CD4-positive, alpha-beta T cell treated with Interleukin-2 at 100 ng/mL for 4 hours (primary cell): ENCODE measurements around the gene DTNBP1.

ENCODE experiments used
- DNase-seq: peaks from one replicate; pipeline ENCODE4 v3.0.0-alpha.2; 2020; ENCODE audit warnings: low spot score

DTNBP1 gene

DNA sequence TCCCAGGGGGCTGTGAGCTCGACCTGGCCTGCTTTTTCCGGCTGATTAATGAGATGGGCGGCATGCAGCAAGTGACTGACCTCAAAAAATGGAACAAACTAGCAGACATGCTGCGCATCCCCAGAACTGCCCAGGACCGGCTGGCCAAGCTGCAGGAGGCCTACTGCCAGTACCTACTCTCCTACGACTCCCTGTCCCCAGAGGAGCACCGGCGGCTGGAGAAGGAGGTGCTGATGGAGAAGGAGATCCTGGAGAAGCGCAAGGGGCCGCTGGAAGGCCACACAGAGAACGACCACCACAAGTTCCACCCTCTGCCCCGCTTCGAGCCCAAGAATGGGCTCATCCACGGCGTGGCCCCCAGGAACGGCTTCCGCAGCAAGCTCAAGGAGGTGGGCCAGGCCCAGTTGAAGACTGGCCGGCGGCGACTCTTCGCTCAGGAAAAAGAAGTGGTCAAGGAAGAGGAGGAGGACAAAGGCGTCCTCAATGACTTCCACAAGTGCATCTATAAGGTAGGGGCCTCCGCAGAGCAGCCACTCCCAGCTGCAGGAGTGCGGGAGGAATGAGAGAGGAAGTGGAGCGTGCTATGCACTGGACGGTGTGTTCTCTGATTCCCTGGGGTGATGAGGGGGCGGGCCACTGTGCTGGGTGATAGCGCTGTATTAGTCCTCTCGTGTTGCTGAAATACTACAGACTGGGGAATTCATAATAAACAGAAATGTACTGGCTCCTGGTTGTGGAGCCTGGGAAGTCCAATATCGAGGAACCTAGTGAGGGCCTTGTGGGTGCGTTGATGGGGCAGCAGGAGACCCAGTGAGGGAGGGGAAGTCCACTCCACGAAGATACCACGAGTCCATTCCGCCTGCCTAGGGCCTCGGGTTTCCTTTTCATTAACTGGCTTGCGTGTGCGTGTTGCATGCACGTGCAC, 161.7 kb downstream of the DTNBP1 start:
- no peak for DNase-seq

DNA sequence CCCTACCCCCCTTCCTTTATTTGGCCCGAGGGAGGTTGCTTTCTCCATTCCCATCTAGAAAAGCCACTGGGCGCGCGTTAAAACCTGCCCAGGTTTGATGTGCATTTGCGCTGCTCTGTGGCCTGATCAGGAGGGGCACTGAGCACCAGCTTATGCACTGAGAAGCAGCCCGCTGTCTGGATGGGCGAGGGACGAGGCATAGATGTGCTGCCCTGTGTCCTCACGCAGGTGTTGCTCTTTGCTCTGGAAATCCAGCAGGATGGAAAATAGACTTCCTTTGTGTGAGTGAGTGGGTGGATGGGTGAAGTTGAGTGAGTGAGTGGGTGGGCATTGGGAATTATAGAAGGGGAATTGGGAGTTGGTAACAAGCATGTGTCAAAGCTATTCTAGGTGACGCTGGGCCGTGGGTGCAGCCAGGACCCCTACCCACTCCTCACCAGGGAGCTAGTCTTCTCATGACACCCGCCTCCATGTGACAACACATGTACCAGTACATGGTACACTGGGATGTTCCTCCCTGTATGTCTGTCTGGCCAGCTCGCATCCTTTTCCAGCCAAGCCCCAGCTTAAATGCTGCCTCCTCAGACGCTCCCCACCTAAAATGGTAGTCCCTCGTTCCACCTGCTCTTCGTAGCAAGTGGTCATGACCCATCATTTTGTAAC, 162.6 kb downstream of the DTNBP1 start:
- no peak for DNase-seq

GRCh38 chr6:15499591-15499990, 163.2 kb downstream of the DTNBP1 start:
- DNase-seq, result no peak

GRCh38 chr6:15499125-15499524, 163.7 kb downstream of the DTNBP1 start:
- no peak for DNase-seq

GRCh38 chr6:15498640-15499039, 164.2 kb downstream of the DTNBP1 start:
- DNase-seq, result no peak

GRCh38 chr6:15496345-15497131, 166.3 kb downstream of the DTNBP1 start:
- DNase-seq, result no peak

GRCh38 chr6:15495375-15495901, 167.4 kb downstream of the DTNBP1 start:
- DNase-seq, result no peak

DNA sequence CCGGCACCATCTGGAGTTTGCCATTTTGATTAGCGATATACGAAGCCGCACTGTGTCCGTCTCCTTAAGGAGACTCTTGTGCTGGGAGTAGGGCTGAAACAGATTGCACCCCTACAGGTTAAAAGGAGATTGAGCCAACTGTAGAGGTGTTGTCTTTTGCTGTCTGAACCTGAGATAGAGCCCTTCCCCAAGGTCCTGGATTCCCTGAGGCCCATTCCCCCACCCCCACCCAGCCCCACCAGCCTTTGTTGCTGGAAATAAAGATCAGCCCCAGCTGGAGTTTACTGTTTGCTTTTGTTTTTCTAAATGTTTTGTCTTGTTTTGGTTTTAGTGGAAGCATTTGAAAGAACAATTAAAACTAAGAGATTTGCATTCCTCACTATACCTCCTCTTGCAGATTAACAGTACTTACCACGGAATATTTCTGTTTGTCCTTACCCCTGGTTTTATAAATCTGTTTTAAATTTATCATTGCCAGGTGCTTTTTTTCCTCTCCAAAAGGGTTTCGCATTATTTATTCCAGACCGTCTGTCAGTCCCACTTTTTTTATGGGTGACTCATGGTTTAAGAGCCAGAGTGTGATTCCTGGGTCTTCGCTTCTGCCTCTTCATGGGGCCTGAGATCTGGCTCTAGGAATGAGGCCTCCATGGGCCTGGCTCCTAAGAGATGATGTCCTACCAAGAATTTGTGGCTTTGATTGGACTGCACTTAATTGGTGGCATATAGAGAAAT, 169.2 kb downstream of the DTNBP1 start:
- no peak for DNase-seq

DNA sequence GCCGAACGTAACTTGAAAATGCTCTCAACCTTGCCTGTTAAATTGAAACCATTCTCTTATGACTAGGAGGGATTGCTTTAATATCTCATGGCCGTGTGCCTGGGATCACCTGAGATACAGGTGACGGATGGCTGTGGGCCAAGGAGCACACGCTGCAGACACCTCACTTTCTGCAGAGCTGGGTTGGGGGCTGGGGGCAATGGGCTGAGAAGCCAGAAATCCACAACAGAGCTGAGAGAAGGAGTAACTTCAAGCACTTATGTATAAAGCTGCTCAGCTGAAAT, 170.9 kb downstream of the DTNBP1 start:
- DNase-seq, result no peak

GRCh38 chr6:15491255-15491985, 171.4 kb downstream of the DTNBP1 start:
- peak; percentile 65 for DNase-seq

DNA sequence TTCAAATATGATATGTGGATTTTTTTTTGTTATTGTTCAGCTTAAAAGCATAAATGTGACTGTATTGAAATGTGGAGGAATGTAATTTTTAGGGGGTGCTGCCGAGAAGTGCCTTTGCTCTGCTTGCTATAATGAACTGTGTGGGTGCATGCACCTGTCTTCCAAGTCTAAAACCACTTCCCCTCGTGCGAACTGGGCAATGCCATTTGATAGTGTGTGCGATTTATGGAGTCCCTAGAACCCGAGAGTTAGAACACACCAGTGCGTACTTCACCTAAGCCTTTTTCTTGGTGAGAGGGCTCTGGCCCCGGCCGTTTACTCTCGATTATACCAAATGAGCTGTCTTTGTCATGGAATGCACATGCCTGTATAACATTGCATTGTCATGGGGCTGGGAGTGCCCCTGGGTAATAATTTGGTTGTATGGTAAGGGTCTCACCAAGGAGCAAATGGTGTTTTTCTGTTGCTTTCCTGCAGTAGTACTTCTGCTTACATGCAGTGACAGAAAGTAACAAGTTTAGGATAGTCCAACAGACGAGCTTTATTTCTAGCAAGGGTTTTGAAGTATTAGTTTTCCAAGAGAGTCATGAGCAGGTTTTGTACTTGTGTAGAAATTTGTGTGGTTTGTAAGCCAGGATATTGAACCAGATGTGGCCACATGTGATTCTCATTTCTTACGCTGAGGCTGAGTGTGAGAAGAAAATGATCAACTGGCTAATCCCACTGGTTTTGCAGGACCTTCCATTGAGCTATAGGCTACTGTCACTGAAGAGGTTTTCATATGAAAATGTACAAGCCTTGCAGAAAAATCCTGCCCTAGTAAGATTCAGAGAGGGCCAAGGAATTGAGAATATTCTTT, 172.4 kb downstream of the DTNBP1 start:
- DNase-seq, result no peak

GRCh38 chr6:15489261-15489962, 173.4 kb downstream of the DTNBP1 start:
- no peak for DNase-seq

- DNase-seq, result no peak
Observed at GRCh38 chr6:15487262-15487661, 175.6 kb downstream of the DTNBP1 start.

DNA sequence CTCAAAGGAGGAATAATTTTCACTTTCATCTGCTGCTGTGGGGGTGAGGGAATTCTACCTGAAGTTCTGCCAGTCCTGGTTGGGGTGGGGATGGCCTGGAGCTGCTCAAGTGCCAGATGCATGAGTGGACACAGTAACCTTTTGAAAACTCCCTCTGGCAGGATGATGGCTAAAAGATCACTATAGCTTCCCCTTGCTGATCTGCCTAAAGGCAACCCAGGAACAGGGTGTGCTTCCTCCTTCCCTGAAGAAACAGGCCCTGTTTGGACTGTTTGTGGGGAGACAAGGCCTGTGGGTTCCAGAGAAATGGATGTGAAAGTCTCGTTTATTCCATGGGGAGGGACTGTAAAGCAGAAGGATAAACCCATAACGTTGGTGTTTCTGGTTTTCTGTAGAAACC, 176.9 kb downstream of the DTNBP1 start:
- no peak for DNase-seq

DNA sequence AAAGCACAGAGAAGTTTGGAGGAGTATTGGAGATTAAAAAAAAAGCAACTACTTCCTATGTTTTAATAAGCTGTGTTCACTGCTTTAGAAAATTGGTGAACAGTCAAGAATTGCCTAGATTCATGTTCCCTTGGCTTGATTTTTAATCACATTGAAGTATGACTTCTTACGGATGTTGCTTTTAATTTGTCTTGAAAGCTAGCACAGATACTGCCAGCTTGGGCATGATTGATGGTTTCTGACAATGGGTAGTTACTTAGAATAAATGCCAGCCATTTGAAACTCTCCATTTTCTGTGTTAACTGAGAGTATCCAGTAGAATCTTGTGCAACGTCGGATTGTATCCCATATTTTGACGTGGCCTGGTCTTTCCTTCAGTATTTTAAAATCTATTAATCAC, 178.0 kb downstream of the DTNBP1 start:
- DNase-seq, result no peak

DNA sequence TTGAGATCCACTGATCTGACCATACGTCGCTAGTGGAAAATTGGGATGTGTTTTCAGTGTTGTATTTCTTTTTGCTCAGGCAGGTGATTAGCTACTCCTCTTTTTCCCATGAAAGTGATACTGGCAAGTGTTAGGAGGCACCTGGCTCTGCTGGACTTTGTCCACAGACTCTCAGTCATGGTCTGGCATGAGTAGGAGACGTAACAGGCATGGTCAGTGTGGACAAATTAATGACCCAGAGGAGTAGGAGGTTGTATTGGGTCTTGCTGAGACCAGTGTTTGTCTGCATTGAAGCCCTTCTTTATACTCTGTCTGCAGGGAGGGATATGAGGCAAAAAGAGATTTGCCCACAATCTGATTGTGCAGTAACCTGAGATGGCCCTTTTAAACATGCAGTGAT, 178.7 kb downstream of the DTNBP1 start:
- DNase-seq, result no peak

GRCh38 chr6:15483060-15483459, 179.8 kb downstream of the DTNBP1 start:
- DNase-seq, result no peak

DNA sequence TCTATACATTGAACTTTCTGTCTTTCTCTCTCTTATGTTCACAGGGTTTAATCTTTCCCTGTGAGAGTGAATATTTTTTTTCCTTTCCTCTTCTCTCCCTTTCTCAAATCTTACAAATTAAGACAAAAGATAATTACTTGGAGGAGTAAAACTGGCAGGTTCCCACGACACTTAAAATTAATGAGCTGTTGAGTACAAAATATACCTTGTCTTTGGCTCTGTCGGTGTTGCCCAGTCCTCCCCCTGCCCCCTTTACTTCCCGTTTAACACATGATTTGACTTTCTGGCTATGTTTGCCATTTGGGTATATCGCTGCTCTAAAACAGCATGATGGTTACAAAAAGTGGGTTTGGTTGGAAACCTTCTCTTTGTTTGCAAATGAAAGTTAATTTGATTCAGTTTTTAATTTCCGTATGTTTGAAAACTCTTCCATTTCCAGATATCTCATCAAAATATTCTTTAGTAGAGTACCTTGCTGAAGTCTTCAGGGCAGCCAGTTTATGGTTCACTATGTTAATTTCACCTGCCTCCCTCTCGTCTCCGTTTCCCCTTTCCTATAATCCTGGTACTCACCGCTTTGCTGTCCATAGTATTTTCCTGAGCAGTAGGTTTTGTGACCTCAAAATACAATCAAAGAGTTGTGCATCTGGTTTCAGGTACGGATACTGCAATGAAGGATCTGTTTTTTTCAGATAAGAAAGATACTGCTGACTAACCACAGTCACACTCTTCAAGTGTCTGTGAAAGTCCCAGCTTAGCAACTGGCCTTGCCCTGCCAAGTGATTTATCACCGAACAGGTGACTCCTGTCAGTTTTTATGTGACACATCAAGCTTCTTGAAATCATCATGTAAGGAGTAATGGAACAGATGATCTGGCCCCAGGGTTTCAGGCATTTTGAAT, 181.2 kb downstream of the DTNBP1 start:
- DNase-seq, result peak; percentile 4

DNA sequence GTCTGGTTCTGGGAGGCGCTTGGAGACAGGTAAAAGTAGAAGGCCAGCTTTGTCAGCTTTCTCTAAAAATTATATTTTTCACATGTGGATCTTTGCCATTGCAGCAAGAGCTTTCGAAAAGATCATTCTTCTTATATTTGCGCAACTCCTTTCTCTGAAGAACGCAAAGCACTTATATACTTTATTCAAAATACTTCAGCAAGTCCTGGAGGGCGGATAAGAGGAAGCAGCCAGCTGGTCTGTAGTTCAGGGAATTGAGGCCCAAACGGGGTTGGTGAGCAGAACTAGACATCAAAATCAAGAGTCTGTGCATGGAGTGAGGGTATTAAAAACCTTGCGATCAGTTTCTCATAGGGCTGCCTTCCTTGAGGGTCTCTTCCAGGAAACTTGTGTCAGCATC, 182.3 kb downstream of the DTNBP1 start:
- no peak for DNase-seq
